Measurements from ENCODE around the gene ST8SIA3.
"Not testable (repeated sequence)": the region's sequence is repeated elsewhere in the genome, so short reads cannot be mapped to it uniquely, and the experiment has no call there.

ST8SIA3 gene

GRCh38 chr18:57372444-57372843 is 20.1 kb downstream of the ST8SIA3 start:
- DNase-seq: no peak

DNA sequence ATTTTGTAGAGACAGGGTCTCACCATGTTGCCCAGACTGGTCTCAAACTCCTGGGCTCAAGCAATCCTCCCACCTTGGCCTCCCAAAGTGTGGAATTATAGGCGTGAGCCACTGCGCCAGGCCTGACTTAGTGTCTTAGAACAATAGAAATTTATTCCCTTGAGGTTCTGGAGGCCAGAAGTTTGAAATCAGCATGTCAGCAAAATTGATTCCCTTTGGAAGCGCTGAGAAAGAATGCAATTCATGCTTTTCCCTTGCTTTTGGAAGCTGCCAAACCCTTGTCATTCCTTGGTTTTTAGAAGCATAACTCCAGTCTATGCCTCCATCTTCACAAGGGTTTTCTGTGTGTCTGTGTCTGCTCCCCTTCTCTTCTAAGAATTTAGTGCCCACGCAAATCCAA is 20.7 kb downstream of the ST8SIA3 start:
- DNase-seq: no peak

DNA sequence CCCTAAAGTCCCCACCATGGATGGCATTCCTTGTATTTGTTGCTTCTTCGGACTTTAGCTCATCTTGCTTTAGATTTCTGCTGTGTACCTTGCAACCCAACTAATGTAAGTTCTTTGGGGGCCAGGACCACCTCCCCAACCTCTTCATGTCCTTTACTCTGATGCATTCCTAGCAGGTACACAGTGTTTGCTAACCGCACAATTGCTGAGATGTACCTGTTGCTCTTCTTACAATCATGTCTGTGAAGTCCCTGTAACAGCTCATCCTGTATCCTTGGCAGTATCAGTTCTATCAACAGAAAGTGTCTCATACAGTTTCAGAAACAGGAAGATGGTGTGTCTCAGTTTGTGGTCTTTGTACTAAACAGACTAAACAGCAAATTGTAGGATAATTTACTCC is 24.1 kb downstream of the ST8SIA3 start:
- DNase-seq: no peak

GRCh38 chr18:57389271-57389670 is 36.9 kb downstream of the ST8SIA3 start:
- no peak for DNase-seq

DNA sequence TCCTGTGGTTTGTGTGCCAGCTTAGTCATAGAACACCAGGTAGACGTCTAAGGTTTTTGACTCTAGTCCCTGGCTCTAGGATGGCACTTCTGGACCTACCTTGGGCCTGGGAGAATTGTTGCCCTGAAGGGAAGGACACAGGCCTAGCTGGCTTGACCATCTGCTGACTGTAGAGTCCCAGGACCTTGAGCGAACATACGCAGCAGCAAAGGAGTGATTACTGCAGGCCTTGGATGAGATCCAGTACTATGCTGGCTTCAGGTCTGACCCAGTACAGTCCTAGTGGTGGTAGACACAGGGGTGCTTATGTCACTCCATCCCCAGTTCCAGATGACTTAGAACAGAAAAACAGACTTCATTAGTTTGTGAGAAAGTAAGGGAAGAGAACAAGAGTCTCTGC is 37.7 kb downstream of the ST8SIA3 start:
- no peak for DNase-seq

- not testable (repeated sequence) for DNase-seq
These were observed 42.4 kb downstream of the ST8SIA3 start for GRCh38 chr18:57394749-57395148.

DNA sequence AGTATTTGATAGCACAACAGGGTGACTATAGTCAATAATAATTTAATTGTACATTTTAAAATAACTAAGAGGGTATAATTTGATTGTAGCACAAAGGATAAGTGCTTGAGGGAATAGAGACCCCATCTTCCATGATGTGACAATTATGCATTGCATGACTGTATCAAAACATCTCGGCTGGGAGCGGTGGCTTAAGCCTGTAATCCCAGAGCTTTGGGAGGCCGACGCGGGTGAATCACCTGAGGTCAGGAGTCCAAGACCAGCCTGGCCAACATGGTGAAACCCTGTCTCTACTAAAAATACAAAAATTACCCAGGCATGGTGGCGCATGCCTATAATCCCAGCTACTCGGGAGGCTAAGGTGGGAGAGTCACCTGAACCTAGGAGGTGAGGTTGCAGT is 44.5 kb downstream of the ST8SIA3 start:
- DNase-seq: not testable (repeated sequence)

DNA sequence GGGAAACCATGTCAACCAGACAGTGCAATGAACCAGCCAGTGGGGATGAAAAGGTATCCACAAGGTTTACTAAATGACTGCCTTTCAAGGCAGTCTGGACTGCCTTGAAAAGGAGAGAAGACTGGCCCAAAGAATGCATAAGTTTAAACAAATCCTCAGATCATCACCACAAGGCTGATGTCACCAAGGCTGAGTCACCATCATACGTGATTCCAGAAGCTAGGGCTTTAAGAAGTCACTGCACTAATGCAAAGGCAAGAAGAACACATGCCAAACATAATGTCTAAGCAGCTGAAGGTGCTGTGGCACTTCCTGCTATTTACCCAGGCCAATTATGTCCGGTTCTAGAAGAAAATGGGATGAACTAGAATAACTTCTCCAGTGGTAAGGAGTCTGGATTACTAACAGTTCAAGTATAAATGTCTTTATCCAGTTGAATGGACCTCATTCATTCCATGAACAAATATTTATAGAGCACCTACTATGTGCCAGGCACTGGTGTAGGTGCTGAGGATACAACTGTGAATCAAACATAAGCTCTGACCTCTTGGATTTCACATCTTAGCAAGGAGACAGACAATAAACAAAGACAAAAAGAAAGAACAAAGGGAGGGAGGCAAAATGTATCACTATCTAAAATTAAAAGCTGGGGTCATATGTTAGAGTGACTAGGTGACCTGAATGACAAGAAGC is 45.2 kb downstream of the ST8SIA3 start:
- no peak for DNase-seq

GRCh38 chr18:57404345-57404744 is 52.0 kb downstream of the ST8SIA3 start:
- no peak for DNase-seq

DNA sequence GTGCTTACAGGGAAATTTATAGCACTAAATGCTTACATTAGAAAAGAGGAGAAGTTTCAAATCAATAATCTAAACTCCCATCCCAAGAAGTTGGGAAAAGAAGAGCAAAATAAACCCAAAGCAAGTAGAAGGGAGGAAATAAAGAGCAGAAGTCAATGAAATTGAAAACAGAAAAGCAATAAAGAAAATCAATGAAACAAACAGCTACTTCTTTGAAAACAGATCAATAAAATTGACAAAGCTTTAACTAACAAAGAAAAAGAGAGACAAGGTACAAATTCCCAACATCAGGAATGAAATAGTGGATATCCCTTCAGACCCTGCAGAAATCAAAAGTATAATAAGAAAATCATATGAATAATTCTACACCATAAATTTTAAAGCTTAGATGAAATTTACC is 57.3 kb downstream of the ST8SIA3 start:
- no peak for DNase-seq

GRCh38 chr18:57410749-57411148 is 58.4 kb downstream of the ST8SIA3 start:
- DNase-seq: no peak

DNA sequence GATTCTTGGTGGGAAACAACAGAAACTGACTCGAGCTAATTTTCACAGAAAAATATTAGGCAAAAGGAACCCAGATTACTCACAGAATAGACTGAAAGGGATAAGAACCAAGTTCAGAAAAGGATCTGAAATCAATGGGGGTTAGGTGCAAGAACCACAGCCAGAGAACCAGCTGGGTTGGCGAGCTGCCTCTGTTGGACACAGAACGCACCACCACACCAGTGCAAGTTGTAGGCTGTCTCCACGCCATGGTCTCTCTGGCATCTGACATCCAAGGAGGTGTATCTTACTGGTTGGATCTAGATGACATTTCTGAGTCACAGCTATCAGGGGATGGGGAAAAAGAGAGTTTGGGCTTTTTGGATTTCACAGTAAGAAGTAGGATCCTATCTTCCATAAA is 64.2 kb downstream of the ST8SIA3 start:
- no peak for DNase-seq

Measured in hippocampal formation (tissue), 2 donors.